Trophoblast cell (in vitro differentiated cells and primary cell): ENCODE results near the gene MRPL46. TPM values are rescaled to one million over a fixed set of nuclear protein-coding genes. Genes with fewer than 3 reads are reported as not detected.

Experiments
- DNase-seq, 2 donors: peaks; one replicate each; pipeline ENCODE4 v3.0.0-alpha.2; 2016
- H2AFZ ChIP-seq: 2 replicates; pipeline ENCODE4 v1.6.1; 2013; ENCODE audit warnings: low read length, moderate library complexity, mild to moderate bottlenecking; ENCODE audit not compliant: insufficient read depth, poor library complexity
- H2AK5ac ChIP-seq: 2 replicates; pipeline ENCODE4 v1.6.1; 2013; ENCODE audit warnings: mild to moderate bottlenecking, low read length
- H2BK120ac ChIP-seq: 2 replicates; pipeline ENCODE4 v1.6.1; 2013; ENCODE audit warnings: low read length, mild to moderate bottlenecking, moderate library complexity; ENCODE audit not compliant: insufficient read depth, poor library complexity
- H2BK12ac ChIP-seq: 2 replicates; pipeline ENCODE4 v1.6.1; 2013; ENCODE audit warnings: mild to moderate bottlenecking, low read length, moderate library complexity
- H2BK5ac ChIP-seq: 2 replicates; pipeline ENCODE4 v1.6.1; 2013; ENCODE audit warnings: low read length, low read depth, moderate library complexity, mild to moderate bottlenecking; ENCODE audit not compliant: poor library complexity
- H3K14ac ChIP-seq: 2 replicates; pipeline ENCODE4 v1.6.1; 2013; ENCODE audit warnings: mild to moderate bottlenecking, low read length
- H3K18ac ChIP-seq: 2 replicates; pipeline ENCODE4 v1.6.1; 2013; ENCODE audit warnings: mild to moderate bottlenecking, low read length
- H3K23ac ChIP-seq: 2 replicates; pipeline ENCODE4 v1.6.1; 2013; ENCODE audit warnings: low read length
- H3K27ac ChIP-seq: 2 replicates; pipeline ENCODE4 v1.5.1; 2013; ENCODE audit warnings: low read depth, mild to moderate bottlenecking, inconsistent platforms, low read length, moderate library complexity
- H3K27me3 ChIP-seq: 2 replicates; pipeline ENCODE4 v1.6.1; 2013; ENCODE audit warnings: inconsistent platforms, mild to moderate bottlenecking, low read length, moderate library complexity; ENCODE audit not compliant: insufficient read depth
- H3K36me3 ChIP-seq, 2 experiments: 1 replicate in 1 of 2; 2 replicates in 1 of 2; pipeline ENCODE4 v1.6.1; 2013; ENCODE audit warnings: low read length in 2 of 2, mild to moderate bottlenecking in 2 of 2, moderate library complexity in 1 of 2; ENCODE audit not compliant: insufficient read depth in 2 of 2, control insufficient read depth in 1 of 2
- H3K4ac ChIP-seq: 2 replicates; pipeline ENCODE4 v1.6.1; 2013; ENCODE audit warnings: low read depth, mild to moderate bottlenecking, low read length, moderate library complexity
- H3K4me1 ChIP-seq, 2 experiments: 1 replicate in 1 of 2; 2 replicates in 1 of 2; pipeline ENCODE4 v1.6.1; 2013; ENCODE audit warnings: low read length in 2 of 2, mild to moderate bottlenecking in 2 of 2, moderate library complexity in 1 of 2; ENCODE audit not compliant: insufficient read depth in 2 of 2, control insufficient read depth in 1 of 2
- H3K4me2 ChIP-seq: 2 replicates; pipeline ENCODE4 v1.6.1; 2013; ENCODE audit warnings: inconsistent platforms, mild to moderate bottlenecking, low read length, moderate library complexity
- H3K4me3 ChIP-seq: 2 replicates; pipeline ENCODE4 v1.5.1; 2013; ENCODE audit warnings: mild to moderate bottlenecking, low read depth, low read length, inconsistent platforms
- H3K79me1 ChIP-seq: one replicate; pipeline ENCODE4 v1.6.1; 2013; ENCODE audit warnings: low read length
- H3K79me2 ChIP-seq: 2 replicates; pipeline ENCODE4 v1.6.1; 2013; ENCODE audit warnings: low read length, mild to moderate bottlenecking; ENCODE audit not compliant: control insufficient read depth, insufficient read depth, poor library complexity
- H3K9ac ChIP-seq: 2 replicates; pipeline ENCODE4 v1.6.1; 2013; ENCODE audit warnings: mild to moderate bottlenecking, low read length
- H3K9me3 ChIP-seq: 2 replicates; pipeline ENCODE4 v1.6.1; 2013; ENCODE audit warnings: low read depth, mild to moderate bottlenecking, control low read depth, inconsistent platforms, low read length; ENCODE audit not compliant: insufficient read depth
- H4K12ac ChIP-seq: 2 replicates; pipeline ENCODE4 v1.6.1; 2013; ENCODE audit warnings: low read depth, mild to moderate bottlenecking, low read length, moderate library complexity
- H4K8ac ChIP-seq: 2 replicates; pipeline ENCODE4 v1.6.1; 2013; ENCODE audit warnings: low read depth, mild to moderate bottlenecking, low read length, moderate library complexity
- H4K91ac ChIP-seq: one replicate; pipeline ENCODE4 v1.6.1; 2013; ENCODE audit warnings: low read depth, mild to moderate bottlenecking, low read length, moderate library complexity
- WGBS: extraction: QIAGEN DNeasy Blood & Tissue Kit; methylation state at CpG from one replicate; pipeline ENCODE4 v1.1.7; 2013; ENCODE audit warnings: missing lambda C conversion rate; ENCODE audit not compliant: insufficient read length, insufficient coverage; ENCODE audit errors: extremely low coverage; 5-methylcytosine and 5-hydroxymethylcytosine counted together
- polyA plus RNA-seq: library from polyadenylated mRNA; stranded (reverse); fragments of 200-250 nt; gene quantifications from 2 replicates; pipeline ENCODE4 v1.2.3, GENCODE V29; 2013

The MRPL46 gene
- polyA plus RNA-seq: 34.0 and 34.5 TPM in 2 replicates

DNA sequence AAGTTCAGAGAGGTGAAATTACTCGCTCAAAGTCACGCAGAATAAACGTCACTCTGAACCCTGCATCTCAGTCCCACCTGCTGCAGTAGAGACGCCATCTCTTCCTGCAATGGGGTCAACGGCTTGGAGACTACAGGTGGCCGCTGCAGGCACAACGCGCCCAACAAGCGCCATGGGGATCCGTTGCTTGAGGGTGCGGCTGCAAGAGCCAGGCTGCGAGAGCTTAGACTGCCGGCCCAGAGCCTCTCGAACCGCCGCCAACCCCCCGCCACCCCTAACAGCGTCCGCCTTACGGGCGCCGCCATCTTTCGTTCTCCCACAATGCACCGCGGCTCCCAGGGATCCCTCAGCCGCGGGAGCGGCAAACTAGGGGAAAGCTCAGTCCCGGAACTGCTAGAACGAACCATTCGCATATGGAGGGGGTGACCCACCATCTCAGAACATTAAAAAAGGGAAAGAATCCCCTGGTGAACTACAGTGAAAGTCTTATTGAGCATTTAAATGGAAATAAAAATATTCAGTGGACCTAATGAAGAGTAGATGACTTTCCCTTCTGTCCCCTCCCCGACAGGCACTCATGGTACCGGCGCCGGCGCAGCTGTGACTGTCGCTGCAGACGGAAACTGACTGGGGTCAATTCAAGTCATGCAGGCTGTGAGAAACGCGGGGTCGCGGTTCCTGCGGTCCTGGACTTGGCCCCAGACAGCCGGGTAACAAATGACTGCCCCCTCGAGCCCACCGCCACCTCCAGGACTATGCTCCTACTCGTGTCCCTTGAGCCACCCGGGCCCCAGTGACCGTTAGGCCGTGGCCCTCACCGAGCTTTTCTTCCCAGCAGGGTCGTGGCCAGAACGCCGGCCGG lies at the start of gene MRPL46, which contains the start of gene MRPS11:
MRPL46 (minus strand) TSS at position 316 of the 862 bp plus-strand sequence; CDS start at position 305, 11 bp downstream.
MRPS11 (plus strand) TSS at position 636 of the 862 bp plus-strand sequence; CDS start at position 646, 10 bp downstream.
- Histone ChIP-seq H3K4me2 (peak within 1 kb of the TSS; percentile 85), H2AFZ (peak within 1 kb of the TSS; percentile 99), H3K14ac (peak within 1 kb of the TSS; percentile 99), H3K23ac (no peak within 1 kb of the TSS), H3K18ac (peak within 1 kb of the TSS; percentile 100), H3K79me2 (peaks cover 6% of the 10 kb centered on the region), H4K91ac (peak within 1 kb of the TSS; percentile 99), H3K9me3 (no peaks in the 10 kb centered on the region), H3K79me1 (peaks cover 17% of the 10 kb centered on the region), H2AK5ac (peak within 1 kb of the TSS; percentile 88), H2BK12ac (peak within 1 kb of the TSS; percentile 34), H4K12ac (peak within 1 kb of the TSS; percentile 97), H4K8ac (peak within 1 kb of the TSS; percentile 100), H3K4ac (peak within 1 kb of the TSS; percentile 99), H3K27ac (peak within 1 kb of the TSS; percentile 69), H3K36me3 (peaks cover 4 to 14% of the 10 kb centered on the region in 2 experiments), H3K4me1 (peaks cover 8 to 15% of the 10 kb centered on the region in 2 experiments), H2BK5ac (peak within 1 kb of the TSS; percentile 95), H3K9ac (peak within 1 kb of the TSS; percentile 79), H3K27me3 (no peaks in the 10 kb centered on the region), H3K4me3 (peak within 1 kb of the TSS; percentile 96), H2BK120ac (peak within 1 kb of the TSS; percentile 95)
- DNase-seq: peak; percentile 81 to 94
- WGBS: no CpG with 5 or more reads among the region's 55 CpGs

DNA sequence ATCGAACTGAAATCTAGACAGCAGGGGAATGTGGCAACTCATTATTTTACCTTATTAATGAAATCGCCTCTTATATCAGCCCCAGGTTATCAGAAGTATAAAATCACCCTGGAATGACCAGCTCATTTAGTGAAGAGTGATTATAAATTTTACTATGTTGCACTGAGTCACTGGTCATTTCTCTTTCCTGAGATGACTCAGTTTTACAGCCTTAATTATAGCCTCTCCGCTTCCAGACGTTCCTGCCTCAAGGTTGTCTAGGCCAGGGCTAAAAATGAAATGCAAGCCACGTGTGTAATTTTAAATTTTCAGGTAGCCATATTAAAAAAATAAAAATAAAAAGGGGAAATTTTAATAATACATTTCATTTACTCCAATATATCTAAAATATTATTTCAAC lies 46.0 kb upstream of the MRPL46 start:
- no CpG with 5 or more reads among the region's 5 CpGs for WGBS
- peaks cover 0 to 4% of the 10 kb centered on the region in 2 experiments for H3K36me3 ChIP-seq
- peak; percentile 11 to 30 for DNase-seq

DNA sequence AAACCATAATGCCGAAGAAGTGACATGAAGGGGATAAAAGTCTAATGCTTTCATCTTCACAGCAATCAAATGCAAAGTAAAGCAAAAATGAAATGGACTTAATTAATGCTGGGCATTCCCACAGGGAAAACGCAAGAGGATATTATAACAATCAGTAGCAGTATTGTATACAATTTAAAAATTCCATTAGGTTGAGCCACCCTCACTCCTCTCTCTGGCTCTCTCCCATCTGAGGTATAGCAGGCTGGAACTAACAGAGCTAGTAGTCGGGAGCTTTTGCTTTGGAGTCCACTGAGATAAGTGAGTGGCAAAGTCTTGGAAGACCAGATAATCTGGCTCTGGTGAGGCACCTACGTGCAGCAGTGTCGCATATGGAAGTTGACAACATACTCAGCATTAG lies 45.4 kb upstream of the MRPL46 start:
- Histone ChIP-seq H3K9me3 (no peaks in the 10 kb centered on the region), H2AFZ (no peak overlapping the region), H3K79me2 (no peaks in the 10 kb centered on the region), H2BK5ac (peak overlapping the region; percentile 92), H3K14ac (peak overlapping the region; percentile 87), H3K79me1 (peaks cover 3% of the 10 kb centered on the region), H3K36me3 (peaks cover 0 to 6% of the 10 kb centered on the region in 2 experiments), H4K12ac (peak overlapping the region; percentile 7), H2BK120ac (peak overlapping the region; percentile 78), H3K18ac (no peak overlapping the region), H3K4ac (peak overlapping the region; percentile 76), H3K27me3 (no peaks in the 10 kb centered on the region), H2BK12ac (peak overlapping the region; percentile 67), H2AK5ac (peak overlapping the region; percentile 22), H3K9ac (no peak overlapping the region), H4K91ac (peak overlapping the region; percentile 91), H4K8ac (peak overlapping the region; percentile 93), H3K4me2 (no peak overlapping the region), H3K4me1 (peaks cover 9% of the 10 kb centered on the region in 2 experiments), H3K23ac (no peak overlapping the region), H3K4me3 (no peak overlapping the region), H3K27ac (peak overlapping the region; percentile 69)
- peak in 1 of 2 donors; percentile 8 for DNase-seq
- no CpG with 5 or more reads among the region's 5 CpGs for WGBS

More for the DNA sequence above, 46.0 kb upstream of the MRPL46 start:
- H4K12ac ChIP-seq: no peak overlapping the region
- no peak overlapping the region for H3K4me3 ChIP-seq
- peaks cover 3% of the 10 kb centered on the region for H3K79me1 ChIP-seq
- no peaks in the 10 kb centered on the region for H3K27me3 ChIP-seq
- H3K4ac ChIP-seq: no peak overlapping the region
- no peak overlapping the region for H3K14ac ChIP-seq
- H2AFZ ChIP-seq: no peak overlapping the region
- no peaks in the 10 kb centered on the region for H3K79me2 ChIP-seq
- no peak overlapping the region for H2BK12ac ChIP-seq
- H3K4me1 ChIP-seq: peaks cover 9% of the 10 kb centered on the region in 2 experiments
- no peak overlapping the region for H2AK5ac ChIP-seq
- no peak overlapping the region for H3K18ac ChIP-seq
- no peak overlapping the region for H4K8ac ChIP-seq
- H3K4me2 ChIP-seq: no peak overlapping the region
- peak overlapping the region; percentile 91 for H4K91ac ChIP-seq
- no peak overlapping the region for H3K9ac ChIP-seq
- H3K9me3 ChIP-seq: no peaks in the 10 kb centered on the region
- H3K27ac ChIP-seq: peak overlapping the region; percentile 69
- peak overlapping the region; percentile 78 for H2BK120ac ChIP-seq
- H3K23ac ChIP-seq: no peak overlapping the region
- H2BK5ac ChIP-seq: no peak overlapping the region

DNA sequence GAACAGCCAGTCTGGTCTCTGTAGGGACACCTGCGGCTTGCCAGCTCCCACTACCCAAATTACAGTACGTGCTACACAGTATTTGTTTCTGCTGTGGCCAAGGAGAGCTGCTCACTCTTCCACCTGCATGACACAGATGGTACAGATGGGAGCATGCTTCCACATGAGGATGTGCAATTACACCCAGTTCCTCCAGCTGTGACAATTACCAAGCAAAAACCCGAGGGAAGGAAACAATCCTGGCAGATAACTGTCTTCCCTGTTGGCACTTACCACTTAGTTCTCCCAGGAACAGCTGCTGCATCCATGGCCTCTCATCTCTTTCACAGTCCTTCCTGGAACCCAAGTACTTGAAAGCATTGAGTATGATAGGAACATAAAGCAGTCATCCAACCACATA lies 44.9 kb upstream of the MRPL46 start:
- Histone ChIP-seq H3K18ac (no peak overlapping the region), H3K36me3 (peaks cover 0 to 6% of the 10 kb centered on the region in 2 experiments), H2BK5ac (no peak overlapping the region), H2AFZ (no peak overlapping the region), H3K4me1 (peaks cover 9% of the 10 kb centered on the region in 2 experiments), H3K27ac (no peak overlapping the region), H2BK120ac (peak overlapping the region; percentile 14), H3K4me2 (no peak overlapping the region), H4K12ac (no peak overlapping the region), H3K4me3 (peak overlapping the region; percentile 16), H3K9me3 (no peaks in the 10 kb centered on the region), H3K14ac (peak overlapping the region; percentile 4), H4K91ac (peak overlapping the region; percentile 55), H2AK5ac (peak overlapping the region; percentile 44), H3K9ac (no peak overlapping the region), H4K8ac (no peak overlapping the region), H3K27me3 (no peaks in the 10 kb centered on the region), H3K79me2 (no peaks in the 10 kb centered on the region), H3K79me1 (peaks cover 3% of the 10 kb centered on the region), H2BK12ac (peak overlapping the region; percentile 80), H3K23ac (no peak overlapping the region), H3K4ac (no peak overlapping the region)
- no CpG with 5 or more reads among the region's 3 CpGs for WGBS
- no peak for DNase-seq
